ENCODE data around the gene TLR7. TPM values are rescaled to one million over a fixed set of nuclear protein-coding genes. Genes with fewer than 3 reads are reported as not detected.
A peak's percentile ranks its signal among the peaks of the same experiment; 100 is the strongest.

The TLR7 gene
- total RNA-seq, 1 experiment from 2014 or later, result 0.86 TPM

- Histone ChIP-seq H4K20me1 (ENCODE audit: insufficient read depth, low read depth, low read length) (no peaks in the 10 kb centered on the region), H2AFZ (ENCODE audit: low read length) (no peak overlapping the region), H3K27ac (ENCODE audit: low read length) (no peak overlapping the region), H3K27me3 (ENCODE audit: low read length) (no peaks in the 10 kb centered on the region), H3K4me1 (ENCODE audit: low read length) (peaks cover 12% of the 10 kb centered on the region; the same call in 1 of the 2 replicates), H3K9me2 (replicated peaks; ENCODE audit: insufficient read depth, low read length) (no peaks in the 10 kb centered on the region), H3K9me3 (ENCODE audit: low read length) (no peaks in the 10 kb centered on the region), H3K79me2 (ENCODE audit: low read length) (no peaks in the 10 kb centered on the region), H3K4me3 (ENCODE audit: low read length) (no peak overlapping the region), H3K9ac (ENCODE audit: low read length) (no peak overlapping the region), H3K36me3 (ENCODE audit: insufficient read depth, low read length) (no peaks in the 10 kb centered on the region), H3K4me2 (ENCODE audit: low read depth, low read length, poor library complexity, severe bottlenecking) (no peak overlapping the region)
- DNase-seq, result no peak
Observed at GRCh38 chrX:12891915-12892506, 25.1 kb downstream of the TLR7 start.

DNA sequence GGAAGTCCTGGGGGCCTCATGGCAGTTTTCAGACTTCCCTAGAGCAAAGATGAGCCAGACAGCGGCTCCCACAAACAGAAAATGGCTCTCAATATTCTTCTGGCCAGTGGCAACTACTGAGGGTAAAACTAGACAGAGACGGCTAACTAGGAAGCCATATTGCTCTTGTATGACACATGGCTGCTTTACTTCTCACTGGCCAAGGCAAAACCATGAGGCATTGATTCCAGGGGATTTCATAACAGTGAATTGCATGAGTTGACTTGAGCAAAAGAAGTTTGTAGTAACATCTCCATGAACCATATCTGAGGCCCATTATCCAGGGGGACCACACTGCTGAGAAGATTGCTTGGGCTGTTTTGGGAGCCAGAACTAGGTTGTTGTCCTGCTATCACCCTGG lies 25.8 kb downstream of the TLR7 start:
- no peaks in the 10 kb centered on the region for H3K9me3 ChIP-seq (ENCODE audit: low read length)
- H3K27me3 ChIP-seq (ENCODE audit: low read length), result no peaks in the 10 kb centered on the region
- no peak overlapping the region for H2AFZ ChIP-seq (ENCODE audit: low read length)
- H3K79me2 ChIP-seq (ENCODE audit: low read length), result no peaks in the 10 kb centered on the region
- H3K4me3 ChIP-seq (ENCODE audit: low read length), result no peak overlapping the region
- no peaks in the 10 kb centered on the region for H3K9me2 ChIP-seq (replicated peaks; ENCODE audit: insufficient read depth, low read length)
- no peak overlapping the region for H3K27ac ChIP-seq (ENCODE audit: low read length)
- H3K4me2 ChIP-seq (ENCODE audit: low read depth, low read length, poor library complexity, severe bottlenecking), result no peak overlapping the region
- no peak for DNase-seq
- H3K36me3 ChIP-seq (ENCODE audit: insufficient read depth, low read length), result no peaks in the 10 kb centered on the region
- H4K20me1 ChIP-seq (ENCODE audit: insufficient read depth, low read depth, low read length), result no peaks in the 10 kb centered on the region
- no peak overlapping the region for H3K9ac ChIP-seq (ENCODE audit: low read length)
- peaks cover 12% of the 10 kb centered on the region; the same call in 1 of the 2 replicates for H3K4me1 ChIP-seq (ENCODE audit: low read length)

DNA sequence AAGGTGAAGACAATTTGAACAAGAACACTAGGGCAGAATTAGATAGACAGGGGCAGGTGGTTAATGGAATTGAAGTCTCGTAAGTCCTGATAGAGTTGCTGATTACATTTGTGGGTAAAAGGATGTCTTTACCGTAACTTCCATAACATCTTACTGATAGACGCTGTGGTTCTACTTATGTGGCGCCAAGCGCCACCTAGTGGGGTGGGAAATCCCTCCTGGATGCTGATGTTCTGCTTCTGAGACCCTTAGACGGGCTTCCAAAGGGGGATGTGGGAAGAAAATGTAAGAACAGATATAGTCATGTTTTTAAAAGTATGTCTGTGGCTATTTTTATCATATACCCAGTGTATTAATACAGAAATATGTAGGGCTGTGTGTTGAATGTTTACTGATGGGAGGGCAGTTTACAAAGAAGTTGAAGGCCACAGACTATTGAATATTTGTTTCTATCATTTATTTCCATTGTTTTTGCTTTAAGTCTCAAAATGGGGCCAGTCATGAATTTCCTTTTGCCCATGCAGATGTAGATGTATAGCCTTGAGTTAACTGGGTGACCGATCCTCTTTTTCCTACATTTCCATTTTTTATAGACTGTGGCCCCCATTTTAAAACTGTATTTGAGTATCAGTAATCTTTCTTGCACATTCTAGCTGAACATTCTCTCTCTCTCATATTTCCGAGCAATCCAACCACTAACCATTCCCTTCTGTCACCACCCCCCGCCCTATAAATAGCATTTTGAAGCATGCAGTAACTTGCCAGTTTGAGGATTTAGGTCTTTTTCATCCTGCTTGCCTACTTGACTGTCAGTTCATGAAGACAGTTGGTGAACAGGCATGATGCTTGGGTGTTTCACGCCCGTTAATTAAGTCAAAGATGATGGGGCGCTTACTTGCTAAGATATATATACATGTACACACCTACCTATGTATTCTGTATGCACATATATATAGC lies 27.5 kb downstream of the TLR7 start:
- H2AFZ ChIP-seq (ENCODE audit: low read length), result no peak overlapping the region
- no peaks in the 10 kb centered on the region for H3K9me3 ChIP-seq (ENCODE audit: low read length)
- DNase-seq, result peak; percentile 80
- H3K27ac ChIP-seq (ENCODE audit: low read length), result no peak overlapping the region
- H3K36me3 ChIP-seq (ENCODE audit: insufficient read depth, low read length), result no peaks in the 10 kb centered on the region
- peaks cover 12% of the 10 kb centered on the region; the same call in 1 of the 2 replicates for H3K4me1 ChIP-seq (ENCODE audit: low read length)
- no peaks in the 10 kb centered on the region for H3K27me3 ChIP-seq (ENCODE audit: low read length)
- H3K4me3 ChIP-seq (ENCODE audit: low read length), result no peak overlapping the region
- H3K4me2 ChIP-seq (ENCODE audit: low read depth, low read length, poor library complexity, severe bottlenecking), result no peak overlapping the region
- no peaks in the 10 kb centered on the region for H4K20me1 ChIP-seq (ENCODE audit: insufficient read depth, low read depth, low read length)
- no peak overlapping the region for H3K9ac ChIP-seq (ENCODE audit: low read length)
- no peaks in the 10 kb centered on the region for H3K79me2 ChIP-seq (ENCODE audit: low read length)
- H3K9me2 ChIP-seq (replicated peaks; ENCODE audit: insufficient read depth, low read length), result no peaks in the 10 kb centered on the region

GRCh38 chrX:12895866-12896265 lies 29.0 kb downstream of the TLR7 start:
- H3K4me3 ChIP-seq (ENCODE audit: low read length), result no peak overlapping the region
- H4K20me1 ChIP-seq (ENCODE audit: insufficient read depth, low read depth, low read length), result no peaks in the 10 kb centered on the region
- H3K4me1 ChIP-seq (ENCODE audit: low read length), result peaks cover 3% of the 10 kb centered on the region; the same call in 1 of the 2 replicates
- no peaks in the 10 kb centered on the region for H3K36me3 ChIP-seq (ENCODE audit: insufficient read depth, low read length)
- no peaks in the 10 kb centered on the region for H3K27me3 ChIP-seq (ENCODE audit: low read length)
- no peak overlapping the region for H2AFZ ChIP-seq (ENCODE audit: low read length)
- no peak overlapping the region for H3K27ac ChIP-seq (ENCODE audit: low read length)
- no peaks in the 10 kb centered on the region for H3K9me3 ChIP-seq (ENCODE audit: low read length)
- H3K4me2 ChIP-seq (ENCODE audit: low read depth, low read length, poor library complexity, severe bottlenecking), result no peak overlapping the region
- no peaks in the 10 kb centered on the region for H3K79me2 ChIP-seq (ENCODE audit: low read length)
- DNase-seq, result no peak
- H3K9ac ChIP-seq (ENCODE audit: low read length), result no peak overlapping the region
- H3K9me2 ChIP-seq (replicated peaks; ENCODE audit: insufficient read depth, low read length), result no peaks in the 10 kb centered on the region

- Histone ChIP-seq H3K9me3 (ENCODE audit: low read length) (no peaks in the 10 kb centered on the region), H3K9ac (ENCODE audit: low read length) (no peak overlapping the region), H3K4me2 (ENCODE audit: low read depth, low read length, poor library complexity, severe bottlenecking) (no peak overlapping the region)
Observed at GRCh38 chrX:12896935-12897334, 30.1 kb downstream of the TLR7 start.

DNA sequence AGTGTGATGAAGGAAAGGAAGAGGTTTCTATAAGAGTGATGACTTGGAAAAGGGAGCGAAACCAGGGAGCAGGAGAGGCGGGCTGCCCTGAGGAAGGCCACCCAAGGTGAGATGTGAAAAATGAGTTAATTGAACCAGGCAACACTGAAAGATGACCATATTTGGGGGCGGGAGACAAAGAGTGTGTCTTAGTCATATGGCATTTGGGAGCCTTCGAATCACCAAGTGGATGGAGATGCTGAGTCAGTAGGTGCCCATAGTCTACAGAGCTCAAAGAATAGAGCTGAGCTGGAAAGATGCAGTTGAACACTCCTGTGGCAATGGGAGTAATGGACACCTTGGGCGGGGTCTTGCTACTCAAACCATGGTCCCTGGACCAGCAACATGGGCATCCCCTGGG lies 31.2 kb downstream of the TLR7 start:
- Histone ChIP-seq H3K79me2 (ENCODE audit: low read length) (no peaks in the 10 kb centered on the region), H3K36me3 (ENCODE audit: insufficient read depth, low read length) (no peaks in the 10 kb centered on the region), H4K20me1 (ENCODE audit: insufficient read depth, low read depth, low read length) (no peaks in the 10 kb centered on the region), H3K4me2 (ENCODE audit: low read depth, low read length, poor library complexity, severe bottlenecking) (no peak overlapping the region), H3K9ac (ENCODE audit: low read length) (no peak overlapping the region), H3K4me1 (ENCODE audit: low read length) (0 out of 2 replicates have a peak, but pooled peaks cover 3% of the 10 kb centered on the region), H3K9me3 (ENCODE audit: low read length) (no peaks in the 10 kb centered on the region), H3K27me3 (ENCODE audit: low read length) (no peaks in the 10 kb centered on the region), H3K9me2 (replicated peaks; ENCODE audit: insufficient read depth, low read length) (no peaks in the 10 kb centered on the region), H3K27ac (ENCODE audit: low read length) (no peak overlapping the region), H3K4me3 (ENCODE audit: low read length) (no peak overlapping the region), H2AFZ (ENCODE audit: low read length) (no peak overlapping the region)
- no peak for DNase-seq

More at GRCh38 chrX:12896935-12897334, 30.1 kb downstream of the TLR7 start:
- H3K79me2 ChIP-seq (ENCODE audit: low read length), result no peaks in the 10 kb centered on the region
- no peak overlapping the region for H3K4me3 ChIP-seq (ENCODE audit: low read length)
- H3K9me2 ChIP-seq (replicated peaks; ENCODE audit: insufficient read depth, low read length), result no peaks in the 10 kb centered on the region
- H3K4me1 ChIP-seq (ENCODE audit: low read length), result 0 out of 2 replicates have a peak, but pooled peaks cover 3% of the 10 kb centered on the region
- no peak overlapping the region for H2AFZ ChIP-seq (ENCODE audit: low read length)
- no peak overlapping the region for H3K27ac ChIP-seq (ENCODE audit: low read length)
- no peaks in the 10 kb centered on the region for H4K20me1 ChIP-seq (ENCODE audit: insufficient read depth, low read depth, low read length)
- no peaks in the 10 kb centered on the region for H3K36me3 ChIP-seq (ENCODE audit: insufficient read depth, low read length)
- H3K27me3 ChIP-seq (ENCODE audit: low read length), result no peaks in the 10 kb centered on the region
- DNase-seq, result no peak

GRCh38 chrX:12899506-12899905 lies 32.6 kb downstream of the TLR7 start:
- no peaks in the 10 kb centered on the region for H3K79me2 ChIP-seq (ENCODE audit: low read length)
- H3K9ac ChIP-seq (ENCODE audit: low read length), result no peak overlapping the region
- no peaks in the 10 kb centered on the region for H3K27me3 ChIP-seq (ENCODE audit: low read length)
- no peaks in the 10 kb centered on the region for H3K9me2 ChIP-seq (replicated peaks; ENCODE audit: insufficient read depth, low read length)
- no peak overlapping the region for H3K27ac ChIP-seq (ENCODE audit: low read length)
- no peak overlapping the region for H3K4me2 ChIP-seq (ENCODE audit: low read depth, low read length, poor library complexity, severe bottlenecking)
- H3K4me1 ChIP-seq (ENCODE audit: low read length), result no peaks in the 10 kb centered on the region
- H2AFZ ChIP-seq (ENCODE audit: low read length), result no peak overlapping the region
- H3K9me3 ChIP-seq (ENCODE audit: low read length), result no peaks in the 10 kb centered on the region
- H3K36me3 ChIP-seq (ENCODE audit: insufficient read depth, low read length), result no peaks in the 10 kb centered on the region
- no peaks in the 10 kb centered on the region for H4K20me1 ChIP-seq (ENCODE audit: insufficient read depth, low read depth, low read length)
- DNase-seq, result no peak
- H3K4me3 ChIP-seq (ENCODE audit: low read length), result no peak overlapping the region

- H3K9me3 ChIP-seq (ENCODE audit: low read length), result no peaks in the 10 kb centered on the region
- no peak overlapping the region for H3K4me2 ChIP-seq (ENCODE audit: low read depth, low read length, poor library complexity, severe bottlenecking)
- H3K36me3 ChIP-seq (ENCODE audit: insufficient read depth, low read length), result no peaks in the 10 kb centered on the region
- H2AFZ ChIP-seq (ENCODE audit: low read length), result no peak overlapping the region
- H4K20me1 ChIP-seq (ENCODE audit: insufficient read depth, low read depth, low read length), result no peaks in the 10 kb centered on the region
- H3K4me3 ChIP-seq (ENCODE audit: low read length), result no peak overlapping the region
- no peaks in the 10 kb centered on the region for H3K9me2 ChIP-seq (replicated peaks; ENCODE audit: insufficient read depth, low read length)
- no peaks in the 10 kb centered on the region for H3K79me2 ChIP-seq (ENCODE audit: low read length)
- peak; percentile 84 for DNase-seq
- no peak overlapping the region for H3K9ac ChIP-seq (ENCODE audit: low read length)
- H3K27ac ChIP-seq (ENCODE audit: low read length), result no peak overlapping the region
- H3K27me3 ChIP-seq (ENCODE audit: low read length), result no peaks in the 10 kb centered on the region
- no peaks in the 10 kb centered on the region for H3K4me1 ChIP-seq (ENCODE audit: low read length)
Observed at GRCh38 chrX:12901486-12901885, 34.6 kb downstream of the TLR7 start.

All from Karpas-422 (cell line).